KOPT-K1 (cell line): ENCODE data around the gene NKAPD1.

ENCODE experiments used
- H3K27ac ChIP-seq: fragments of 200-600 bp; sonication (generic); 2 replicates; pipeline ENCODE4 v1.5.1; 2016; ENCODE audit warnings: antibody characterized with exemption, mild to moderate bottlenecking, low read depth, low read length; ENCODE audit not compliant: poor library complexity, severe bottlenecking
- H3K36me3 ChIP-seq: fragments of 200-600 bp; sonication (generic); 2 replicates; pipeline ENCODE4 v1.5.1; 2017; ENCODE audit warnings: antibody characterized with exemption, mild to moderate bottlenecking, low read length, moderate library complexity; ENCODE audit not compliant: insufficient read depth
- H3K9me3 ChIP-seq: fragments of 200-600 bp; sonication (generic); 2 replicates; pipeline ENCODE4 v1.5.1; 2017; ENCODE audit warnings: antibody characterized with exemption, low read length, mild to moderate bottlenecking; ENCODE audit not compliant: insufficient read depth, poor library complexity, severe bottlenecking

Gene NKAPD1

DNA sequence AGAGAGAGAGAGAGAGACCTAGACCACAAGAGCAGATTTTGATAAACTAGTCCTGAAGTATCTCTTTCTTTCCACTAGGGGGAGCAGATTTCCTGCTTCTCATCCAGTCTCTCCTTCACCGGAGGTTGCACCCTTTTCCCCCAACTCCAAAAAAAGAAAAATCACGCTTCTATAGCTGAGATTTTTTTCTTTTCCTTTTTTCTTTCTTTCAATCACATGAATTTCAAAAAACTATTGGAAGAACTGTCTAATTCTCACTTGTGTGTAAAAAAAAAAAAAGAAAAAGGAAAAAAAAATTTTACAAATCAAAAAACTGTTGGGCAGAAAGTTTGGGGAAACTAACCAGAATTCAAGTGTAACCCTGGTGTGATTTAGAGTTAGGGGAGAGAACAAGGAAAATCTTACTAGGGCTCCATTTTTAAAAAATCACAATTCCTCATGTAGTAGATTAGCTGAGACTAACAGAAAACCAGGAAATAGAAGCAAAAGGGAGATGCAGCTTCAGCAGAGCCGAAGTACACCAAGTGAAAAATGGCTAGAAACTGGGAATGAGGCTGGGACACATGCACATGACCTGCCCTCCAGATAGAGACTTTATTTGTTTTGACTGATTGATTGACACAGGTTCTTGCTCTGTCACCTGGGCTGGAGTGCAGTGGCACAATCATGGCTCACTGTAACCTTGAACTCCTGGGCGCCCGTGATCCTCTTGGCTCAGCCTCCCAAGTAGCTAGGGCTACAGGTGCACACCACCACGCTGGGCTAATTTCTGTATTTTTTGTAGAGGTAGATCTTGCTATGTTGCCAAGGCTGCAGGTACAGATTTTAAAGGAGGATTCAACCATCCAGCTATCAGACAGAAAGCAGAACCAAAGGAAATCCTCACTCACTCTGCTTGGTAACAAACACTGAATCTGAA is 39.7 kb downstream of the NKAPD1 start:
- Histone ChIP-seq H3K9me3 (no peaks in the 10 kb centered on the region), H3K27ac (no peak overlapping the region), H3K36me3 (no peaks in the 10 kb centered on the region)

DNA sequence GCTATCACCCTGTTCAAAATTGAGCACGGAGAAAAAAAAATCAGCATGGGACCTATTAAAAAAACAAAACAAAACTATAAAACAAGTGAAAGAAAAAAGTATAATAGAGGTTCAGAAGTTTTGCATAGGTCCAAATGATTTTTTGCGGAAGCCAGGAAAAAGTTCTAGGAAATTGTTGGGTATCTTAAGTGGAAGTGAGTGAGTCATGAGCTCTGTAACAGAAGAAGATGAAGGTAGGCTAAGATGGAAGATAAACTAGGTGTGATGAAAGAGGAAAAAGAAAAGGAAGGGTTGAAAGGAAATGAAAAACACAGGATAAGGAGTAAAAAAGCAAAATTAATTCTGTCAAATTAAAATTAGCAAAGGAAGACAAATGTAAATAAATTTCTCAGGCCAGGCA is 40.4 kb downstream of the NKAPD1 start:
- Histone ChIP-seq H3K36me3 (no peaks in the 10 kb centered on the region), H3K9me3 (no peaks in the 10 kb centered on the region), H3K27ac (no peak overlapping the region)

DNA sequence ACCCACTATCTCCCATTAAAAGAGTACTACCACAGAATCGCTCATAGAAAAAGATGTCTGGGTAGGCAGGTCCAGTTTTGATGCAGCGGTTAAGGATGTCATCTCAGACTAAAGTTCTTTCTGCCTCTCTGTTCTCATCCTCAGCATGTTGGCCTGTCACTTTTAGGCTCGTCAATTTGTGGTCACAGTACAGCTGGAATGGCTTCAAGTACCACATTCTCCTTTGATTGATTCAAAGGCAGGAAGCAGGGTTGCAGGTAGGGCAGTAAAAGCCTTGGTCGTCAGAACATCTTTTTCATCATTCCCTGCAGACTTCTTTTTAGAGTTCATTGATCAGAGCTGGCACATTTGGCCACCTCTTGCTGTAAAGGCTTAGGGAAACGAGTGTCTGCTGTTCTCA is 41.3 kb downstream of the NKAPD1 start:
- H3K9me3 ChIP-seq: no peaks in the 10 kb centered on the region
- no peaks in the 10 kb centered on the region for H3K36me3 ChIP-seq
- no peak overlapping the region for H3K27ac ChIP-seq

DNA sequence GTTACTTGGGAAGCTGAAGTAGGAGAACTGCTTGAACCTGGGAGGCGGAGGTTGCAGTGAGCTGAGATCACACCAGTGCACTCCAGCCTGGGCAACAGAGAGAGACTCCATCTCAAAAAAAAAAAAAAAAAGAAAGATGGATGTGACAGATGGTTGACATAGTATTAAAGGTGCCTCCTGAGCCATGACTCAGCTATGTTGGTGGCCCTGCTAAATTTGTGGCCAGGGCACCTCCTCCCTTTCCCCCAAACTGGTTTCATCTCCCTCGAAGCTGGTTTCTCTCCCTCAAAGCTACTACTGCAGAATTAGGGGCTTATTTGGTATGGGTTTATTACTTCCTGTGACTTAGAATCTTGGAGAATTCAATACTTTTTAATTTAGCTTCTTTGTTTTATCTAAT is 44.1 kb downstream of the NKAPD1 start:
- H3K9me3 ChIP-seq: no peaks in the 10 kb centered on the region
- H3K27ac ChIP-seq: no peak overlapping the region
- H3K36me3 ChIP-seq: no peaks in the 10 kb centered on the region

DNA sequence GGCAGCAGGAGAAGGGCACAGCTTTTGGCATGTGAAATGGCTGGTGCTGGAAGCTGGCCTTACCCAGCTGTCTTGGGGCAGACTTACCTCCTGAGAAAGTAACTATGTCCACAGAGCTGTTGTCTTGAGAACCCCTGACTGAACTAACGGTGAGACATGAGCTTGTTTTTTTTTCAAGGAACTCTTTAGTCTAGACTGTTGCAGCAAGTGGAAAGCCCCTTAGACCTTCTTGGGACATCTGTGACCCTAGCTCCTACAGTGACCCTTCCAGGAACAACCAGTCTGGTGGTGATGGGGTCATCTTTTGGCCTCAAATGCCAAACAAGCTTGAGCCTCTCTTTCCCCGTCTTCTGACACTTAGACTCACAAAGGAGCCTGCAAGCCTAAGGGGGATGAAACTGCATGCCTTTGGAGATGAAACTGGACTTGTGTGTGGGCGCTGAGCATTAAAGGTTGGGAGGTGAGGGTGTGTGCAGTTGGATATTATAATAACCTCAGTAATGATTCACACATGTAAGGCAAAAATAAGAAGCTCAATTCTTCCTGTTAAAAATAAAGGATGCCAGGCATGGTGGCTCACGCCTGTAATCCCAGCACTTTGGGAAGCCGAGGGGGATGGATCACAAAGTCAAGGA is 48.0 kb downstream of the NKAPD1 start:
- no peak overlapping the region for H3K27ac ChIP-seq
- no peaks in the 10 kb centered on the region for H3K9me3 ChIP-seq
- no peaks in the 10 kb centered on the region for H3K36me3 ChIP-seq

DNA sequence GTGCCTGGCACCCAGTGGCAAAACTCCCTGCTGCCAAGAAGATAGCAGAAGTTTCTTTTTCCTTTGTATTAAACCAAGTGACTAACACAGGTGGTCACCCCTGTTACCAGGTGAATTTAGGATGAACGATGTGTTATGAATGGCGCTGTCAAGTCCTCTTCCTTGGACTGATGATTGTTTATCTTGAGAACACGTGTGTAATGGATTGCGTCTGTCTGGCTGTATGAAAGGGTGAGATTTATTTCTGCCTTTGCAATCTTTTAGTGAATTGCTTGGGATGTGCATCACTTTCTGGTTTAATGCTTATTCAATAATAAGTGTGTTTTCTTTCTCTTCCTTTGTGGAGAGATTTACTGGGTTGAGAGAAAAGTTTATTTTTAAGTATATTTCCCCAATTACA is 49.0 kb downstream of the NKAPD1 start:
- H3K9me3 ChIP-seq: no peaks in the 10 kb centered on the region

DNA sequence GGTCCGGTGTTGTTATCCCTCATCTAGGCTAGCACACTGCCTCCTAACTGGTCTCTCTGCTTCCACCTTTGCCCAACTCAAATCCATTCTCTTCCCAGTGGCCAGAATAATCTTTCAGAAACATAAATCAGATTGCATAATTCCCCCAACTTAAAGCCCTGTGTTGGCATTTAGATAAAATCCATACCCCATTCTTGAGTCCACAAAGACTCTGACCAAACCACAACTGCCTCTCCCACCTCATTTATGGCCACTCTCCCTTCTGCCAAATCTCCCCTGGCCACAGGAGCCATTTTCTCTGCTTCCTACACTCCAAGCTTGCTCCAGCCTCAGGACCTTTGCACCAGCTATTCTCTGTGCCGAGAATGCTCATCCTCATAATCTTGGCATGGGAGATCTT is 53.0 kb downstream of the NKAPD1 start:
- H3K27ac ChIP-seq: no peak overlapping the region

More for the DNA sequence above, 49.0 kb downstream of the NKAPD1 start:
- H3K36me3 ChIP-seq: no peaks in the 10 kb centered on the region
- no peak overlapping the region for H3K27ac ChIP-seq

DNA sequence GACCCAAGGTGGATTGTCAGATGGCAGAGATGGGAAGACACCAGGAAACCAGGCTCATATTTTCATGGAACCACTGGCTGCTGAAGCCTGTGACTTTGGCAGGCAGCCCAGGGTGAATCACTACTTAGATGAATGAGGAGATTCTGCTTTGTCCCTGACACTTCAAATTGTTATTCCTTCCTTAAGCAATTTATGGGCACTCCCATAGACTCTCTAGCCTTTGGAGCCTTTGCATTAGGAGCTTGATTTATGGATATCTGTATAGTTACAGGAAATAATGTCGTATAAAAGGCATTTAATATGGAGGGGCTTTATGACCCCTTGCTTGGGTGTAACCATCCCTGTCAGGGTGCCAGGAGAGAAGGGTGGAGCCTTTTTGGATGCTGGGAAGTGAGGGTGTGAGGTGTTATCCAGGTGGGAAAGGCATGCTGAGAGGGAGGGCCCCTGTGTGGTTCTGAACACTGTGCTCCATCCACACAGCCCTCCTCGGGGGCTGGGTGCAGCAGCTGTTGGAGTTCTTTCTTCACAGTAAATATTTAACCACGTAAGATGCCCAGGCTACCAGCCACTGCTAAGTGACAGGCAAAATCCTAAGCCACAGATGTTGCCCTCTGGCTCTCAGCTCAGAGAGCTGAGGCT is 54.5 kb downstream of the NKAPD1 start:
- no peak overlapping the region for H3K27ac ChIP-seq
- no peaks in the 10 kb centered on the region for H3K36me3 ChIP-seq
- H3K9me3 ChIP-seq: no peaks in the 10 kb centered on the region

More for the DNA sequence above, 53.0 kb downstream of the NKAPD1 start:
- Histone ChIP-seq H3K36me3 (no peaks in the 10 kb centered on the region), H3K9me3 (no peaks in the 10 kb centered on the region)

DNA sequence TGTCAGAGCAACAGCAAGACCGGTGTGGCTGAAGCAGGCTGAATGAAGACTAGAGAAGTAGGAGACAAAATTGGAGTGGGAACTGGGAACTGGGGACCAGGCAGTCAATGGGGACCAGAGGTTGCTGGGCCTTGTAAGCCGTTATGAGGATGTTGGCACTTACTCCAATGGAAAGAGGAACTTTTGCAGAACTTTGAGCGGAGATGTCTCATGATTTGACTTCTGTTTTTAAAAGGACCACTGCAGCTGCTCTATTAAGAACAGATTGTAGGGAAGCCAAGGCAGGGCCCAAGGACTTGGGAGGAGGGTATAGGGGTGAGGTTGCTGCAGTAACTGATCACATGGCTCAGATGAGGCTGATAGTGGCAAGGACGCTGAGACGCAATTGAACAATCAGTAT is 55.6 kb downstream of the NKAPD1 start:
- no peaks in the 10 kb centered on the region for H3K36me3 ChIP-seq
- H3K27ac ChIP-seq: no peak overlapping the region

DNA sequence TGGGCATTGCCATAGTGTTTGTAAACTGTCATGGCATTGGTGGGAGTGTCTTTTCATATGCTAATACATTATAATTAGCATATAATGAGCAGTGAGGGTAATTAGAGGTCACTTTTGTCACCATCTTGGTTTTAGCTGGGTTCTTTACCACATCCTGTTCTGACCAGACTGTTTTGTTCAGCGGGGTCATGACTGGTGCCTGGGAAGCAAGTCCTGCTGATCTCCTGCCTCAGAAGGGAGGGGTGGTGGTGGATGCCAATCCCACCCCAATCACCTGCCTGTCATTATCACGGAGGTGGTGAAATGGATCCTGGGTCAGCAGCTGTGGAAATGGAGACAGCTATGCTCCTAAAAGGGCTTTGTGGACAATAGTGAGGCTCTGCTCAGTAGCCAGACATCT is 58.6 kb downstream of the NKAPD1 start:
- no peak overlapping the region for H3K27ac ChIP-seq
- H3K9me3 ChIP-seq: no peaks in the 10 kb centered on the region
- no peaks in the 10 kb centered on the region for H3K36me3 ChIP-seq

More for the DNA sequence above, 55.6 kb downstream of the NKAPD1 start:
- no peaks in the 10 kb centered on the region for H3K9me3 ChIP-seq

DNA sequence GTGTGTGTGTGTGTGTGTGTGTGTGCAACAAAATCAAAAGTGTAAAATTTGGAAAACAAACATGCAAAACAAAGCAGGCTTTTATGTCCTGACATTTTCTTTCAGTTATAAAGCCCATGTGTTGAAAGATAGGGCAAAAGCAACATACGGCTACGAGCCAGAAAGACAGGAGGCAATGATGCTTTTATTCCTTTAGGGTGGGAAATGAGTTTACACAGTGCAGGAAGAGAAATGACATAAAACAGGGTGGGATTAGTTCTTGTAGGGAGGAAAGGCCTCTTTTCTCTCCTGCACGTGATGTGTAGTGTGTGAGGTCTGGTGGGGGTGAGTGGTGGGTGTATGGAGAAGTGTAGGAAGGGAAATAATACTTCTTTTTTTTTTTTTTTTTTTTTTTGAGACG is 60.4 kb downstream of the NKAPD1 start:
- no peaks in the 10 kb centered on the region for H3K36me3 ChIP-seq
- no peaks in the 10 kb centered on the region for H3K9me3 ChIP-seq
- no peak overlapping the region for H3K27ac ChIP-seq
